GM19328 (cell line): ENCODE measurements around the gene KCTD10.
"Not testable (repeated sequence)": the region's sequence is repeated elsewhere in the genome, so short reads cannot be mapped to it uniquely, and the experiment has no call there.

Experiments used
- ATAC-seq: cut with Tn5 transposase; IDR thresholded peaks from one replicate; pipeline ENCODE4 v1.9.1; 2021; ENCODE audit warnings: mild to moderate bottlenecking, moderate library complexity; ENCODE audit not compliant: unreplicated experiment

The KCTD10 gene

GRCh38 chr12:109475121-109475520 lies 2.0 kb downstream of the KCTD10 start:
- no peak for ATAC-seq

- ATAC-seq: not testable (repeated sequence)
Measured at GRCh38 chr12:109473526-109474270, 3.4 kb downstream of the KCTD10 start.

GRCh38 chr12:109473006-109473405 lies 4.1 kb downstream of the KCTD10 start:
- no peak for ATAC-seq

GRCh38 chr12:109469517-109469916 lies 7.6 kb downstream of the KCTD10 start:
- no peak for ATAC-seq

GRCh38 chr12:109467978-109468676 lies 9.0 kb downstream of the KCTD10 start:
- ATAC-seq: no peak

GRCh38 chr12:109466821-109467220 lies 10.3 kb downstream of the KCTD10 start:
- no peak for ATAC-seq

- no peak for ATAC-seq
Measured at GRCh38 chr12:109466305-109466704, 10.8 kb downstream of the KCTD10 start.

- ATAC-seq: no peak
Measured at GRCh38 chr12:109464642-109465351, 12.3 kb downstream of the KCTD10 start.

GRCh38 chr12:109463756-109464155 lies 13.3 kb downstream of the KCTD10 start:
- ATAC-seq: no peak

GRCh38 chr12:109462868-109463692 lies 14.0 kb downstream of the KCTD10 start:
- no peak for ATAC-seq

- ATAC-seq: no peak
Measured at GRCh38 chr12:109461846-109462756, 15.0 kb downstream of the KCTD10 start.

- ATAC-seq: no peak
Measured at GRCh38 chr12:109461049-109461845, 15.9 kb downstream of the KCTD10 start.

GRCh38 chr12:109460538-109460937 lies 16.6 kb downstream of the KCTD10 start:
- no peak for ATAC-seq

GRCh38 chr12:109459247-109459646 lies 17.9 kb downstream of the KCTD10 start:
- no peak for ATAC-seq

- no peak for ATAC-seq
Measured at GRCh38 chr12:109458771-109459208, 18.3 kb downstream of the KCTD10 start.

GRCh38 chr12:109458086-109458485 lies 19.0 kb downstream of the KCTD10 start:
- ATAC-seq: no peak

GRCh38 chr12:109455706-109456105 lies 21.4 kb downstream of the KCTD10 start:
- no peak for ATAC-seq

- no peak for ATAC-seq
Measured at GRCh38 chr12:109452489-109452888, 24.6 kb downstream of the KCTD10 start.

- no peak for ATAC-seq
Measured at GRCh38 chr12:109451400-109451799, 25.7 kb downstream of the KCTD10 start.
